ENCODE measurements around the gene ZMIZ2.

ZMIZ2 gene

DNA sequence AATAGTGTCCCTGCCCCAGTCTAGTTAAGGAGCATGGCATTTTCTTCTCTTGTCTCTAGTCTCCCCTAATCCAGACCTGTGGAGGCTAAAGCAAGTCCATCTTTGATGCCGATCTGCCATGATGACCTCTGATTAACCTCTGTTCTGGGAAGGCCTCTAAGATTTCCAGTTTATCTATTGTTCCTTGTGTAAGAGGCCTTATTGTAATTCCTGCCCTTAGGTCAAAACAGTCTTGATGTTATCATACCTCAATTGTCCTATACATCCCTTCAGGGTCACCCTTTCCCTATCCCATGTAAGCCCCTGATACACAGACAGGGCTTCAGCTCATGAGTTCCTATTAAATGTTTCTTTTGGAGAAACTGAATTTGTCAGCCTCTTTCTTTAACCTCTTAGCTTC is 4.9 kb upstream of the ZMIZ2 start:
- Mint-ChIP-seq H3K27me3 (no peaks in the 10 kb centered on the region), H3K4me3 (no peak overlapping the region), H3K4me1 (peaks cover 7% of the 10 kb centered on the region), H3K36me3 (no peaks in the 10 kb centered on the region), H3K9me3 (no peaks in the 10 kb centered on the region), H3K27ac (no peak overlapping the region)
- ATAC-seq = no peak

DNA sequence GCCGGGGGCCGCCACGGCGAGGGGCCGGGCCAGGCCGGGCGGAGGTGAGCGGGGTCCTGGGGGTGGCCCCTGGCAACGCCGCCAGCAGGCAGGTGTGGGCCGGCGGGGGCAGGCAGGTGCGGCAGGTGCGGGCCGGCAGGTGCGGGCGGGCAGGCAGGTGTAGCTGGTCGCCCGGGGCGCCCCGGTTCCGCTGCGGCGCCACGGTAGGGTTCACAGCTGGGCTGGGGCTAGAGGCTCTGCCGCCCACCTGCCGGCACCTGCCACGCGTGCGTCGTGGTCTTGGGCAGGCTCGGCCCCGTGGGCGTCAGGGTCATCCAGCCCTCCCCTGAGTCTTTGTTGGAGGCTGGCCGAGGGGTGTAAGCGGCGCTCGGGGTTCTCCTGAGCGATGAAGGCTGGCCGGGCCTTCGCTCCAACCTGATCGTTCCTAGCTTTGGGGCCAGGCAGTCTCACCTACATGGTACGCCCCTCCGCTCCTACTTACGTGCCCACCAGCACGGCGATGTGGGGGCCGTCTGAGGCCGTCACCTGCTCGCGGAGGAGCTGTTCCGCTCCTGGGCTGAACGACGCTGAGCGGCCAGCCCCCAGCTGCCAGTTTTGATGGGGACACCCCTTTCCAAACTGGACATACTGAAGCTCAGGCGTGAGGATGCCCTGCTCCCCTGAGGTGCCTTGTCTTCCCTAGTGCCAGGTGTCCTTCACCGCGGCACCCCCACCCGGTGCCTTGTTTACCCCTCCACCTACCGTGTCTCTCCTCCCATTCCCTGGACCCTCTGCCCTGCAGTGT is 493 bp downstream of the ZMIZ2 start:
- Mint-ChIP-seq H3K27ac (peak overlapping the region; percentile 74), H3K4me1 (peaks cover 46% of the 10 kb centered on the region), H3K4me3 (peak overlapping the region; percentile 88), H3K9me3 (no peaks in the 10 kb centered on the region), H3K36me3 (peaks cover 16% of the 10 kb centered on the region), H3K27me3 (no peaks in the 10 kb centered on the region)
- ATAC-seq = peak; percentile 58

DNA sequence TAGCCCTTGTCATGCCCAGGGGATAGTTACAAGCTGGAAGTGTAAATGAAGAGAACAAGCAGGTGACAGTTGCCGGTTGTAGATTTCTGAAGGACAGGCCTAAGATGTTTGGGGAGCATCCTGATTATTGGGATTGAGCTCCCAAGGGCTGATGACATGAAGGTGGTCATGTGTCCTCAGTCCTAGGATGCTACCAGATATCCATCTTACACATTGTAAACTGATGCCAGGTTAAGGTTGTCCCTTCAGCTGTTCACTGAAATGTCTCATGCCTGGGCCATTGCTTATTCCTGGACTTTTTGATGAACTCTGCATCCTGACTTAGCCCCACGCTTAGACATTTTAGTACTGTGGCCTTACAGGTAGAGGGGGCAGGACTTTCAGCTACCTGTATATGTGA is 1.3 kb downstream of the ZMIZ2 start:
- no peaks in the 10 kb centered on the region for H3K27me3 Mint-ChIP-seq
- peak overlapping the region; percentile 74 for H3K27ac Mint-ChIP-seq
- H3K4me3 Mint-ChIP-seq = peak overlapping the region; percentile 88
- H3K4me1 Mint-ChIP-seq = peaks cover 55% of the 10 kb centered on the region
- H3K36me3 Mint-ChIP-seq = peaks cover 16% of the 10 kb centered on the region
- H3K9me3 Mint-ChIP-seq = no peaks in the 10 kb centered on the region
- no peak for ATAC-seq

DNA sequence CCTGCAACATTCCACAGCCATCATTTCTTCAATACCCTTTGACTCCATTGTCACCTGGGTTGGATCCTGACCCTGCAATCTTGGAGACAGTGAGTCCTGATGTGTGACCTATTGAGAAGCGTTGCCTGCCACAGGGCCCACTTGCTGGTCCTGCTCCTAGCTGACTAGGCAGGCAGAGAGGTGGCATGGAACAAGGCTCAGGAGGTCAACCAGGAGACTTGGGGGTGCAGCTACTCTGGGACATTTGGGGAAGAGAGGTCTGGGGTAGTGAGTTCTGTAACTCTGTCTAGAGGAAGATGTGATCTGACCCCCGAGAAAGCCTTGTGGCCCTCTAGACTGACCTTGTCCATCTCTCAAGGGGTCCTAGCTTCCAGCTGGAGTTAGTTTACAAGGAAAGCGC is 1.8 kb downstream of the ZMIZ2 start:
- Mint-ChIP-seq H3K27ac (peak overlapping the region; percentile 74), H3K4me1 (peaks cover 59% of the 10 kb centered on the region), H3K9me3 (no peaks in the 10 kb centered on the region), H3K27me3 (no peaks in the 10 kb centered on the region), H3K36me3 (peaks cover 16% of the 10 kb centered on the region), H3K4me3 (peak overlapping the region; percentile 88)
- ATAC-seq = no peak

DNA sequence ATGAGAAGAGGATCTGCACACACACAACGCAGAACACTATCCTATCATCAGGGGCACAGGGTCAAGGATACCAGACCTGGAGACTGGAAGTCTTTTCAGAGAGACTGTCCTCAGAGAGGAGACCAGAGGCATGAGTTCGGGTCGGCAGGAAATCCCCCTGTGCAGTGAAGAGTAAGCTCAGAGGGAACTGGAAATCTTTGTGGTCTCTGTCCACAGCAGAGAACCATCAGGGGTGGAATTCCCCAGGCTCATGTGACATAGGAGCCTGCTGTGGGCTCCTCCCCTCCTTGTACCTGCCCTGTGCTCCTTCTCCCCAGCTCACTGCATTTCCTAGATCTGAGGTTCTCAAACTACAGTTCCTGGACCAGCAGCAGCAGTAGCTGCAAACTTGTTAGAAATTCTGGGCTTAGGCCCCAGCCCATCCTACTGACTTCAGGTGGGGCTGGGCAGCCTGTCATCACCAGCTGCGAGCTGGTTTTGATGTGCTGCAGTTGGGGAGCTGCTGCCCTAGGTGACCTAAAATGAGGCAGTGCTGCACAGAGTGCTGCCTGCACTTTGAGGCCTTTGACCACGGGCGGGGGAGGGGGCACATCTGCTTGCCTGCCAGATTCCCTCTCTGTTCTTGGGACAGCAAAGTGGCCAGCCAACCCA is 2.4 kb downstream of the ZMIZ2 start:
- peak; percentile 81 for ATAC-seq
- Mint-ChIP-seq H3K9me3 (no peaks in the 10 kb centered on the region), H3K27ac (peak overlapping the region; percentile 74), H3K27me3 (no peaks in the 10 kb centered on the region), H3K36me3 (peaks cover 16% of the 10 kb centered on the region), H3K4me1 (peaks cover 62% of the 10 kb centered on the region), H3K4me3 (peak overlapping the region; percentile 88)

DNA sequence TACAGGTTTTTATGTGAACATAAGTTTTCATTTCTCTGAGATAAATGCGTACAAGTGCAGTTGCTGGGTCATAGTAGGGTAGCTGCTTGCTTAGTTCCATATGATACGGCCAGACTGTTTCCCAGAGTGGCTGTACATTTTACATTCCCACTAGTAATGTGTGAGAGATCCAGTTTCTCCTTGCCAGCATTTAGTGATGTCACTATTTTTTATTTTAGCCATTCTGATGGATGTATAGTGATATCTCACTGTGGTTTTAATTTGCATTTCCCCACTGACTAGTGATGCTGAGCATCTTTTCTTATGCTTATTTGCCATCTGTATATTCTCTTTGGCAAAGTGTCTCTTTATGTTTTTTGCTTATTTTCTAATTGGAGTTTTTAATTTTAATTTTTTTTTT is 4.2 kb downstream of the ZMIZ2 start:
- H3K4me3 Mint-ChIP-seq = peak overlapping the region; percentile 63
- no peaks in the 10 kb centered on the region for H3K27me3 Mint-ChIP-seq
- H3K27ac Mint-ChIP-seq = peak overlapping the region; percentile 74
- no peaks in the 10 kb centered on the region for H3K9me3 Mint-ChIP-seq
- peaks cover 16% of the 10 kb centered on the region for H3K36me3 Mint-ChIP-seq
- H3K4me1 Mint-ChIP-seq = peaks cover 60% of the 10 kb centered on the region
- no peak for ATAC-seq

DNA sequence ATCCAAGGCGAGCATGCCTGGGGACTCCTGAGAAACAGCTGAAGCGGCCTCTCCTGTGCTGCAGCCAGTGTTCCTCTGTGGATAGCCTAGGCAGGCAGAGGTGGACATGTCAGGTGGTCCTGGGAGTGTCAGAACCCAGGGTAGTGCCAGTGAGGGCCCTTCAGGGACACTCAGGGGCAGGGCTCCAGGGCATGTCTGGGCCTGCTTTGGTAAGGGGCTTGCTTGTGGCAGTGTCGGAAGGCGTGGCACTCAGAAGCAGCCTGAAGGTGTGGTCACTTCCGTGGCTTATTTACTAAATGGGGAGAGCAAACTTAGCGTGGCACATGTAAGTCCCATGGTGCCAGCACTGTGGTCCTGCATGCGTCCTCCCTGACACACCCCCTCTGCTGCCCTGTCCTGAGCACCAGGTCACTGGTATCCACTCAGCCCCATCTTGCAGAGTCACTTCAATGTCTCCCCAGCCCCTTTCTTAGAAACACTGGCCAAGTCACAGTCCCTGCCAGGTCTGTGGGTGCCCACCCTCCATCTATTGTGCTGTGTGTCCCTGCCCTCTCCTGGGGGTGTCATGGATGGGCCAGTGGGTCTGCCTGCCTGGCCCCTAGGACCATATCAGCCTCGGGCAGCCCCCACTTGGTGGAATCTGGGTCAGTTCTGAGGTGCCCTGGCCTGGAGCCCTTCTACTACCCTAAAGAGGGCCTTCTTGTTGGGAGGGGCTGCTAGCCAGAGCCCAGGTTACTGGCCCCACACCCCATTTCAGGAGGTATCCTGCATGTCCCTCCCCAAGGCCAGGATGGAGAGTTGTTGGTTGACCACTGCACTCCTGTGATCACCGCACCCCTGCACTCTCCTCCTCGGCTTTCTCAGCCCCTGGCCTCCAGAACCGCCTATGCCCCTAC is 6.4 kb downstream of the ZMIZ2 start:
- Mint-ChIP-seq H3K36me3 (peaks cover 28% of the 10 kb centered on the region), H3K4me3 (no peak overlapping the region), H3K27me3 (no peaks in the 10 kb centered on the region), H3K4me1 (peaks cover 52% of the 10 kb centered on the region), H3K27ac (peak overlapping the region; percentile 74), H3K9me3 (no peaks in the 10 kb centered on the region)
- no peak for ATAC-seq

GRCh38 chr7:44755698-44756627 is 7.3 kb downstream of the ZMIZ2 start:
- peaks cover 43% of the 10 kb centered on the region for H3K4me1 Mint-ChIP-seq
- H3K36me3 Mint-ChIP-seq = peaks cover 28% of the 10 kb centered on the region
- H3K27ac Mint-ChIP-seq = peak overlapping the region; percentile 74
- no peaks in the 10 kb centered on the region for H3K27me3 Mint-ChIP-seq
- H3K4me3 Mint-ChIP-seq = no peak overlapping the region
- no peaks in the 10 kb centered on the region for H3K9me3 Mint-ChIP-seq
- no peak for ATAC-seq

- H3K4me1 Mint-ChIP-seq = peaks cover 33% of the 10 kb centered on the region
- H3K36me3 Mint-ChIP-seq = peaks cover 23% of the 10 kb centered on the region
- ATAC-seq = no peak
- H3K9me3 Mint-ChIP-seq = no peaks in the 10 kb centered on the region
- H3K27ac Mint-ChIP-seq = no peak overlapping the region
- no peak overlapping the region for H3K4me3 Mint-ChIP-seq
- H3K27me3 Mint-ChIP-seq = no peaks in the 10 kb centered on the region
Observed at GRCh38 chr7:44756904-44757303, 8.3 kb downstream of the ZMIZ2 start.

DNA sequence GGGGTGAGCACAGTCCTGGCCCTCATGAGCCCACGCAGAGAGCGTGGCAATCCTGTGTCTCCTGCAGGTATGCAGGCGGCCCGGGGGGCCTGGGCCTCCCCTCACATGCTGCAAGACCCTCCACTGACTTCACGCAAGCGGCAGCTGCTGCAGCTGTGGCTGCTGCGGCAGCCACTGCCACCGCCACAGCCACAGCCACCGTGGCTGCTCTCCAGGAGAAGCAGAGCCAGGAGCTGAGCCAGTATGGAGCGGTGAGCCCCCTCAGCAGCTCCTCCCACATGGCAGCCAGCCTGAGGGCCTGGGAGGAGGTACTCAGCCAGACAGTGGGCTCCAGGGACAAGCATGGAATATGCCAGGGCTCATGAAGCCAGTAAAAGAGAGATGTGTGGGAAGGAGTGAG is 8.7 kb downstream of the ZMIZ2 start:
- peaks cover 24% of the 10 kb centered on the region for H3K36me3 Mint-ChIP-seq
- ATAC-seq = no peak

GRCh38 chr7:44757739-44758138 is 9.1 kb downstream of the ZMIZ2 start:
- no peak for ATAC-seq
- Mint-ChIP-seq H3K27ac (no peak overlapping the region), H3K36me3 (peaks cover 25% of the 10 kb centered on the region), H3K4me3 (no peak overlapping the region), H3K9me3 (no peaks in the 10 kb centered on the region), H3K27me3 (no peaks in the 10 kb centered on the region), H3K4me1 (peaks cover 25% of the 10 kb centered on the region)

More for the DNA sequence above, 8.7 kb downstream of the ZMIZ2 start:
- Mint-ChIP-seq H3K27ac (no peak overlapping the region), H3K9me3 (no peaks in the 10 kb centered on the region), H3K4me1 (peaks cover 29% of the 10 kb centered on the region), H3K27me3 (no peaks in the 10 kb centered on the region), H3K4me3 (no peak overlapping the region)

- peaks cover 19% of the 10 kb centered on the region for H3K4me1 Mint-ChIP-seq
- no peaks in the 10 kb centered on the region for H3K27me3 Mint-ChIP-seq
- ATAC-seq = no peak
- H3K9me3 Mint-ChIP-seq = no peaks in the 10 kb centered on the region
- no peak overlapping the region for H3K4me3 Mint-ChIP-seq
- H3K27ac Mint-ChIP-seq = no peak overlapping the region
- H3K36me3 Mint-ChIP-seq = peaks cover 39% of the 10 kb centered on the region
Observed at GRCh38 chr7:44759246-44759645, 10.6 kb downstream of the ZMIZ2 start.

- H3K27me3 Mint-ChIP-seq = no peaks in the 10 kb centered on the region
- H3K9me3 Mint-ChIP-seq = no peaks in the 10 kb centered on the region
- H3K36me3 Mint-ChIP-seq = peaks cover 43% of the 10 kb centered on the region
- no peak for ATAC-seq
- H3K27ac Mint-ChIP-seq = no peak overlapping the region
- H3K4me1 Mint-ChIP-seq = peaks cover 10% of the 10 kb centered on the region
- H3K4me3 Mint-ChIP-seq = no peak overlapping the region
Observed at GRCh38 chr7:44760034-44760580, 11.5 kb downstream of the ZMIZ2 start.

Measured in stimulated activated memory B cell treated with anti-CD40 and anti-IgM and Interleukin-4, amounts not matched to agents 10 μg/mL and 1 μg/mL and 100 μg/mL, for 72 hours (primary cell).